Omental fat pad (tissue), 4 donors: Measurements from ENCODE around the gene PEMT. TPM values are rescaled to one million over a fixed set of nuclear protein-coding genes. Genes with fewer than 3 reads are reported as not detected.

ENCODE experiments used
- ATAC-seq: fragments of 150-250 bp; one replicate; pipeline ENCODE4 v1.9.1; 2016; ENCODE audit warnings: mild to moderate bottlenecking, moderate library complexity; ENCODE audit not compliant: low FRiP score
- DNase-seq: peaks from one replicate; pipeline ENCODE4 v3.0.0-alpha.2; 2019; ENCODE audit warnings: low spot score
- total RNA-seq, 4 donors: library from RNA; depleted of rRNA; stranded (reverse); fragments of >200 nt; gene quantifications; one replicate each; pipeline ENCODE4 v1.1.0, GENCODE V29; 2016
- TF ChIP-seq, protein P1 (sequence below), 3 donors: fragments of 450-650 bp; IDR thresholded peaks; one replicate each; pipeline ENCODE4 v1.5.1; 2016 to 2017; ENCODE audit warnings: antibody characterized with exemption in 3 of 3, mild to moderate bottlenecking in 3 of 3, moderate library complexity in 2 of 3

The PEMT gene
- total RNA-seq, 4 donors from 2014 or later, result 32.2 to 181 (median 57.1) TPM

DNA sequence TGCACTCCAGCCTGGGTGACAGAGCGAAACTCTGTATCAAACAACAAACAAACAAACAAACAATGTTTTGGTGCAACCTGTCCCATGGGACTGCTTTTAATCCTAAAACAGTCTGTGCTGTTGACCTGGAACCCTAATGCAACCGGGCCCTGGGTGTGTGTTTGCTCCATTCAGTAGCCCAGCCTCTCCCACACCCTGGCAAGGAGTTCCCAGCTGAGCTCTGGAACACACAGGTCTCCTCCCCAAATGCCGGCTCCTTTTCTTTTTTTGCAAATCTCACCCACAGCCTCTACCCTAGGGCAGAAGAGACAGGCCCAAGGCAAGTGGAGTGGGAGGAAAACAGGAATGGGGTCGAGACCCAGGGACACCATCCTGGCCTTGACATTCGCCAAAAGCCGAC is 65.6 kb downstream of the PEMT start:
- no peak for DNase-seq
- TF ChIP-seq, protein P1, sequence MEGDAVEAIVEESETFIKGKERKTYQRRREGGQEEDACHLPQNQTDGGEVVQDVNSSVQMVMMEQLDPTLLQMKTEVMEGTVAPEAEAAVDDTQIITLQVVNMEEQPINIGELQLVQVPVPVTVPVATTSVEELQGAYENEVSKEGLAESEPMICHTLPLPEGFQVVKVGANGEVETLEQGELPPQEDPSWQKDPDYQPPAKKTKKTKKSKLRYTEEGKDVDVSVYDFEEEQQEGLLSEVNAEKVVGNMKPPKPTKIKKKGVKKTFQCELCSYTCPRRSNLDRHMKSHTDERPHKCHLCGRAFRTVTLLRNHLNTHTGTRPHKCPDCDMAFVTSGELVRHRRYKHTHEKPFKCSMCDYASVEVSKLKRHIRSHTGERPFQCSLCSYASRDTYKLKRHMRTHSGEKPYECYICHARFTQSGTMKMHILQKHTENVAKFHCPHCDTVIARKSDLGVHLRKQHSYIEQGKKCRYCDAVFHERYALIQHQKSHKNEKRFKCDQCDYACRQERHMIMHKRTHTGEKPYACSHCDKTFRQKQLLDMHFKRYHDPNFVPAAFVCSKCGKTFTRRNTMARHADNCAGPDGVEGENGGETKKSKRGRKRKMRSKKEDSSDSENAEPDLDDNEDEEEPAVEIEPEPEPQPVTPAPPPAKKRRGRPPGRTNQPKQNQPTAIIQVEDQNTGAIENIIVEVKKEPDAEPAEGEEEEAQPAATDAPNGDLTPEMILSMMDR (IDR thresholded peaks at IDR 0.05), result no peak
- no peak for ATAC-seq

DNA sequence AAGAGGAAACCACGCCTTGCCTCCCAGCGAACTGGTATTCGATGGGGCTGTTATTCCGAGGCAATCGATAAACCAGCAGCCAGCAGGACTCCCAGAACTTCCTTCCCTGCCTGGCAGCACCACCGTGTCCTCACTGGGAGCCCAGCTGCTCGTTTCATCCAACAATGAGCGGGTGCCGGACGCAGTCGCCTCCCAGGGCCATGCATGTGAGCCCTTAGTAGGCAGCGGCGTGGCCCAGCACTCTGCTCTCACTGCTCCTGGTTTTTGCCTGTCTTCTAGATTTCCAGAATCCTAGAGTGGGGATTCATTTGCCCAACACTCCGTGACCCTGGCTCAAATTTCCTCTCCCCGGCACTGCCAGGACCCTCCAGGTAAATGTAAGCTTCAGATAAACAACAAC is 66.2 kb downstream of the PEMT start:
- DNase-seq, result no peak
- ATAC-seq, result no peak
- TF ChIP-seq, protein P1 (IDR thresholded peaks at IDR 0.05), result no peak

DNA sequence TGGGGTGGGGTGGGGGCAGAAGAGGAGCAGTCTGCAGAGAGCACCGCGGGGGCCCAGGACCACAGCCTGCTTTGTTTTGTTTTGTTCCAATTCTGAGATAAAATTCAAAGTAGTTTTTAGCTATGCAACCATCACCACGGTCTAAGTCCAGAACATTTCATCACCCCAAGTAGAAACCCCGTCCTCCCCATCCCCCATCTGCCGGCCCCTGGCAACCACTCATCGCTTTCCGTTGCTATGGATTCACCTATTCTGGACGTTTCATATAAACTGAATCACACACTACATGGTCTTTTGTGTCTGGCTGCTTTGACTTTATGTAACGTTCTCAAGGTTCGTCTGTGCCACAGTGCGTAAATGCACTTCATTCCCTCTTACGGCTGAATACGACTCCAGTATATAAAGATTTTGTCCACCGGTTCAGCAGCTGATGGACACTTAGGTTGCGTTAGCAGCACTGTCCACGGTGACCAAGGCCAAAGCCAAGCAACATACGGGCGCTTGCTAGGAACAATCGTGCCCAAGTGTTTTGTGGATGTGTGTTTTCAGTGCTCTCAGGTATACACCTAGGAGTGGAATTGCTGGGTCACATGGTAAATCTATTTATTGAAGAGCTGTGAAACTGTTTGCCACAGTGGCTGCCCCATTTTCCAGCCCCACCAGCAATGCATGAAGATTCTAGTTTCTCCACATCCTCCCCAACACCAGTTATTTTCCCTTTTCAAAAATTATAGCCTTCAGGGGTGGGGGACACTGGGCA is 67.6 kb downstream of the PEMT start:
- DNase-seq (no peak), ATAC-seq (no peak)
- TF ChIP-seq, protein P1 (IDR thresholded peaks at IDR 0.05), result no peak

DNA sequence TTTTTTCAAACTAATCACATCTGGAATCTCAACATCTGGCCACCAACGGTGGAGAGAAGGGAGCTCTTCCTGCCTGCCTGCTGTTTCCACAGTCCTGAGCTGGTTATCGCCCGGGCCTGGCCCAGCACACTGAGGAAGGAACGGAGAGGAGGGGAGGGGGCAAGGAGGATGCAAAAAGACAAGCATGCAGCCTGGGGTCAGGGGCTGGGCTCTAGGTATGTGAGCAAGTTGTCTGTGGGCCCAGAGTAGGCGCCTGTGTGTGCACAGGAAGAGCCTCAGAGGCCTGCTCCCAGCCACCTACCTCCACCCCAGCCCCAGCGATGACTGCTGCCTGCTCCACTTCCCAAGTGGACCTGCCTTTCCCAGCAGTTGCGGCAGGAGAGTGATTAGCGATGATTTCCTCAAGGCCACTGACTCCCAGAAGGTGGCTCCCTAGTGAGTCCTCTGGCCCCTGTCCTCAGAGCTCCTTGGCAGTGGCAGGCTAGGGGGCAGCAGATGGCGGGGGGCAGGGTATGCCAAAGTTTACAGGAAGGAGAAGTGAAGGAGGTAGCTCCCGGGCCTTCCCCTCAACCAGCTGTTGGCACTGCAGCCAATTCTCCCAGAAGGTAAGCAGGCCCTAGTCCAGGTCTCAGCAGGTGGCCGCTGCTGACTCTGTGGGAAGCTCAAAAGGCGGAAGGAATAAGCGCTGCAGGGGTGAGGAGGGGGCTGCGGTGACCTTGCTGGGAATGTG is 68.3 kb downstream of the PEMT start:
- DNase-seq (no peak), ATAC-seq (no peak)
- TF ChIP-seq, protein P1 (IDR thresholded peaks at IDR 0.05), result no peak

DNA sequence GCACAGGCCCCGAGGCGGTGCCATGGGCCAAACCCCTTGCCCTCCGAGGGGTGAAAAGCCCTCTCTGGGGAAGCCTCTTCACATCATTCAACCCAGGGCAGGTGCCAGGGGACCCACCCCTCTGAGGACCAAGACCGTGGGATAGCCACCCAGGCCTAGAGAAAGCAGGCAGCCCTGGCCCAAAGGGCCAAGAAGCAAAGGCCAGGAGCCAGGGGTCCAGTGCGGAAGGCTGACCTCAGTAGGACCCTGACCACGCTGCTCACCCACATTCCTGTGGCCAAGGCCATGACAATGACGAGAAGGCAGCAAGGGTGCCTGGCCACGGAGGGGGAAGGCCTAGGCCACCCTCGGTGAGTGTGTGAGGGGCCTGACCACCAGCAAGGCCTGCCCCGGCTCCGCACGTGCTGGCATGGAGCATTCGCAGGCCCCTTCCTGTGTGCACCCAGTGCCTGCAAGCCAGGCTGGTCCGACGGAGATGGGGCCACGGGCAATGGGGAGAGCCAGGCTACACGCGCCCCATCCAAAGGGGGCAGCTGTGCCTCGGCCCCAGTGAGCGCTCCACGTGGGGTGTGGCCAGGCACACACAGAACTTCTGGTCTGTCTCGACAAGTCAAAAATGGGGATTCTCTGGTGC is 70.8 kb downstream of the PEMT start:
- DNase-seq (no peak), ATAC-seq (no peak)
- TF ChIP-seq, protein P1 (IDR thresholded peaks at IDR 0.05), result no peak

DNA sequence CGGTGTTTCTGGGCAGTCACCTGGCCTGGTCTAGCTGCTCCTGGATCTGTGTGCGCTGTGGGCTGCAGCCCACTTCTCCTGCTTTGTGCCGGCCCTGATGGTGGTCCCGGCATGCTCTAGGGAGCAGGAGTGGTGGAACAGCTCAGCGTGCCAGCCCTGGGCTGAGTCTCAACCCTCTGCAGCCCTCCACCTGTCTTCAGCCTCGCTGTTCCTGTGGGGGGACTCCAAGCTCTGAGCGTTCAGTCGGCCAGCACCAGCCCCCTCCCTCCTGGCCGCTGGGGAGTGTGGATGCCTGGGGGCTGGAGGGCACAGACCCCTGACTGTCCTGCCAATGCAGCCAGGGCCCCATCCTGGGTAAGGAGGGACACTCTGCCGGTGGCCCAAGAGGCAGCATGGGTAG is 71.6 kb downstream of the PEMT start:
- TF ChIP-seq, protein P1 (IDR thresholded peaks at IDR 0.05), result no peak
- DNase-seq, result no peak
- ATAC-seq, result no peak
